Right lobe of liver (tissue), 4 donors: ENCODE measurements around the gene PRMT3.

Source experiments
- CTCF ChIP-seq, 4 donors: fragments of 200-600 bp in 3 of 4; fragments of 450-650 bp in 1 of 4; IDR thresholded peaks; one replicate each; pipeline versions ENCODE4 v1.5.1 to v1.8.0; 2016 to 2022; ENCODE audit warnings: antibody characterized with exemption in 4 of 4, mild to moderate bottlenecking in 2 of 4
- POLR2A ChIP-seq: fragments of 450-650 bp; IDR thresholded peaks from one replicate; pipeline ENCODE4 v1.6.1; 2017; ENCODE audit warnings: antibody characterized with exemption, mild to moderate bottlenecking
- donor health status: DM: no; HTN: no; CAD: no.
- donor health status: DM: no; HTN: no; CAD: no.
- donor health status: DM: no; HTN: yes; CAD: no.

GRCh38 chr11:20406484-20406883 is 19.0 kb downstream of the PRMT3 start:
- TF ChIP-seq CTCF (IDR thresholded peaks at IDR 0.05) (no peak), POLR2A (no peak)
